Measurements from ENCODE around the gene UACA.

The UACA gene

GRCh38 chr15:70708839-70709238, 54.5 kb downstream of the UACA start:
- no peak for DNase-seq

GRCh38 chr15:70707686-70708300, 55.6 kb downstream of the UACA start:
- no peak for DNase-seq

GRCh38 chr15:70704731-70705130, 58.6 kb downstream of the UACA start:
- no peak for DNase-seq

- DNase-seq = no peak
Measured at GRCh38 chr15:70704166-70704565, 59.2 kb downstream of the UACA start.

- DNase-seq = no peak
Measured at GRCh38 chr15:70703096-70703878, 60.1 kb downstream of the UACA start.

- DNase-seq = no peak
Measured at GRCh38 chr15:70702584-70702983, 60.8 kb downstream of the UACA start.

- DNase-seq = no peak
Measured at GRCh38 chr15:70701891-70702568, 61.3 kb downstream of the UACA start.

GRCh38 chr15:70701171-70701570, 62.2 kb downstream of the UACA start:
- no peak for DNase-seq

GRCh38 chr15:70699890-70700289, 63.5 kb downstream of the UACA start:
- no peak for DNase-seq

GRCh38 chr15:70698836-70699390, 64.4 kb downstream of the UACA start:
- DNase-seq = no peak

GRCh38 chr15:70698426-70698825, 64.9 kb downstream of the UACA start:
- DNase-seq = no peak

- DNase-seq = no peak
Measured at GRCh38 chr15:70690491-70691276, 72.7 kb downstream of the UACA start.

GRCh38 chr15:70690021-70690420, 73.3 kb downstream of the UACA start:
- no peak for DNase-seq

- DNase-seq = no peak
Measured at GRCh38 chr15:70687482-70687881, 75.9 kb downstream of the UACA start.

GRCh38 chr15:70680817-70681216, 82.5 kb downstream of the UACA start:
- no peak for DNase-seq

- no peak for DNase-seq
Measured at GRCh38 chr15:70679919-70680231, 83.5 kb downstream of the UACA start.

- no peak for DNase-seq
Measured at GRCh38 chr15:70672081-70672480, 91.3 kb downstream of the UACA start.

- no peak for DNase-seq
Measured at GRCh38 chr15:70670680-70671079, 92.7 kb downstream of the UACA start.

- no peak for DNase-seq
Measured at GRCh38 chr15:70669966-70670658, 93.2 kb downstream of the UACA start.

- DNase-seq = no peak
Measured at GRCh38 chr15:70669006-70669602, 94.3 kb downstream of the UACA start.

- DNase-seq = no peak
Measured at GRCh38 chr15:70665599-70665998, 97.8 kb downstream of the UACA start.

GRCh38 chr15:70664494-70664893, 98.9 kb downstream of the UACA start:
- DNase-seq = no peak
